ENCODE results near the gene NOX5. TPM values are rescaled to one million over a fixed set of nuclear protein-coding genes. Genes with fewer than 3 reads are reported as not detected.

Gene NOX5
- total RNA-seq, 1 donor from 2014 or later = not detected

DNA sequence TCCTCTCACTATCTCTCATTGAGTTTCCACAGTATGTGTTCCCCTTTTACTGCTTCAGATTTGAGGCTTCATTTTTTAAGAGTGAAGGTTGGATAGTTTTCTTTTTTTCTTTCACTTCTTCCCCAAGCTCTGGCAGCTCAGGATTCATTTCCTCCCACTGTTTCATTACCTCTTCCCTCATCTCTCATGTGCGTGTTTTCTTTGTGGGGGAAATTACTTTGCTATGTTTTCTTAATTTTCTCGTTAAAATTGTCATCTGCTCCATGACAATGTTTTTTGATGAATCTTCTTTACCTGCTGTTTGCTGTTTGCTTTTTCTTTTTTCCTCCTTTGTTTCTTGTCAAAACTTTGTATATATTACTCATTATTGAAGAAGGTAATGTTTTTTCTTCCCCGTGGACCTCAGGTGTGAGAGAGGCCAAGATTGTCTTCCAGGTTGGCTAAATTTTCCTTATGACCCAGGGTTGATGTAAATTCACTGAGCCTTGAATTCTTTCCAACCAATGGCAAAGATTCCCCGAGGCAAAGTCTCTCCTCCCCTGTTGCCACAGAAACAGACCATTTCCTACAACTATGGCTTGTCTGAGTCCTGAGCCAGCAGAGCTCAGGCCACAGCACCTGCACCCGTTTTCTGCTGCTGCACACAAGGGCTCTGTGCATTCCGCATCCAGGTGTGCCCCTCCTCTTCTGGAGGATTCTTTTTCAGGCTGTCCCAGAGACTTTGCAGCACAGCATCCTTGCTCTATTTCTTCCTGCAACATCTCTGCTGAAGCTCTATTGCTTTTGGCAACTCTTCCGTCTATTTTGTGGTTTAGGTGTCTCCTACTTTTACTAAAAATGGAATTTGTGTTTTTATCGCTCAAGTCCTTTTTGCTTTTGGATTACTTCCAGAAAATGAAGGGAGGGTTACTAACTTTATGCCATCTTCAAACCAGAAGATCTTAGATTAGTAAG lies 66.1 kb downstream of the NOX5 start:
- peak; percentile 62 to 65 for DNase-seq (ENCODE audit: low read depth in 2 of 2)

DNA sequence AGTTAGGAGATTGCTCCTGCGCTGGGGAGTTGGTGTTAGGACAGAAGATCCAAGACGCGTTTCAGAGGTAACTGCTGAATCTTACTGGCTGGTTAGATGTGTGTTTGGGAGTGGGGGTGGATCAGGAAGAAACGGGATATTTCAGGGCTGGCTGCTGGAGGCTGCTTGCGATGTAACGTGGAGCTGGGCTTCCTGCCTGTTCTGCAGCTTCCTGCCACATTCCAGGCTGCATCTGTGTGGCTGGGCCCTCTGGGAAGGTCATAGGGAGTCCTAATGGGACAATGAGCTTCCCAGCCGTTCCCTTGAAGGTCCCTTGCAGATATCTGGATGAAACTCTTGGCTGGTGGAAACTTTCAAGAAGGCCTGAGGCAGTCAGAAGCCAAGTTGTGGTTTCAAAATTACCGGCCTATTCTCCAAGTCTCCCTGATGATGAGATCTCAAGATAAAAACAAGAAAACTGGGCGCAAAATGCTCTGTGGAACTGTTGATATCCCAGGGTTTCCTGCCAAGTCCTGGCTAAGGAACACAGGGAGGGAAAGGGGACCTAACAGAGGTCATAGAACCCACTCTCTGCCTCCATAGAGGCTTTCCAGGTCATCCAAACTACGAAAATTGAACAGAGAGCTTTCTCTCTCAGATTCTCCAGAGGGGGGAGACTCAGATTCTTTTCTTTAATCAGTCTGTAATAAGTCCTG lies 67.0 kb downstream of the NOX5 start:
- peak; percentile 69 to 79 for DNase-seq (ENCODE audit: low read depth in 2 of 2)

DNA sequence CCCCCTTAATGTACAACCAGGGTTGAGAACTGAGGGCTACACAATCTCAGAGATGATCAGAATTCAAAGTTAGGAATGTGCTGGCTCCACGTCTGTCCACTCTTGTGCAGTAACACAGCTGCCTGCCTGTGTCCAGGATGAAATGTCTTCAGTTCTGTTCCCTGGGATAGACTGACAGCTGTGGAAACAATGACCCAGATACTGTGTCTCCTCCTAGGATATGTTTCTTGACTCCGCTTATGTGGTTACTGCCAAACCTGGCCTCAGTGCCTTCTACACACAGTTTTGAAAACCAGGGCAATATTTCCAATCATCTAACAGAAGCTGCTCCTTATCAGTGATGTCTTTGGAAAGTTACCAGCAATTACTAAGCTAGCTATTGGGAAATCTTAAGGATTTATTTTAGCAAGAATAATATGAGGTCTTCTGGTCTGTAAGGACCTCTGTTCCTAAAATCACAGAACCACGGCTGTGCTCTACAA lies 67.6 kb downstream of the NOX5 start:
- DNase-seq (ENCODE audit: low read depth in 2 of 2) = peak in 1 of 2 donors; percentile 58

DNA sequence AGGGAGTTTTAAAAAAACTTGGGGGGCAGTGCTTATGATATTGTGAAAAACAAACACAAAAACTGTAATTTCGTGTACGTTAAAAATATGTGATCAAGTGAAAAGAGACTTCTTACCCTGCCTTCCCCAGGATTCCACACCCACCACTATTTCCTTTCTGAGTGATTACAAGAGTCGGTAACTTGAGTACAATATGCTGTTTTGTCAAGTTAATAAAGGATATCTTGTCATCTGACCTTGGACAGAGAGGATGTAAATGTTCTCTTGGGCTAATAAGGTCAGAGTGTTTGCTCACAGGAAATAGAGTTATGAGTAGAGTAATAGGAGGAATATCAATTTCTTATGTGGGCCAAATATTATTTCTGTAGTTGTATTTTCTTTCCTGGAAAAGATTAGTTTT lies 68.1 kb downstream of the NOX5 start:
- peak in 1 of 2 donors; percentile 61 for DNase-seq (ENCODE audit: low read depth in 2 of 2)

DNA sequence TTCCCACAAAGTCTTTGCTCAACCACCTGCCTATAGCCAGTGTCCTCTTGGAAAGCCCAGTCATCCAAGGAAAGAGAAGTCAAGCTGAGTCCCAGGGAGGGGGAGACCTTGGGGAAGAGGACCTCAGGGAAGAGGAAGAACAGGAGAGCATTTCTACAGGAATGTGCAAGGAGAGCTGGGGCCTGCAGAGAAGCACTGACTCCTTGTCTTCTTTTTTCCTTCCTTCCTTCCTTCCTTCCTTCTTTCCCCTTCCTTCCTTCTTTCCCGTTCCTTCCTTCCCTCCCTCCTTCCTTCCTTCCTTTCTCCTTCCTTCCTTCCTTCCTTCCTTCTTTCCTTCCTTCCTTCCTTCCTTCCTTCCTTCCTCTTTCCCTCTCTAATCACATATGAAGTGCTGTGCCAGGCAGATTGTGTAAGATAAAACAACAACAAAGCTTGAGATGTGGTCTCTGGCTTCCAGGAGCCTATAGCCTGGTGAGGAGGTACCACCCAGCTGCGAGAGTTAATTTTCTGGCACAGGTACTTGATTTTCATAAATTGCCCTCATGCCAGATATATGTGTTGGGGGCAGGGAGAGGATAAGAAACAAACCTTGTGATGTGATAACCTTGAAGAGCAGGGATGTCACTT lies 70.0 kb downstream of the NOX5 start:
- DNase-seq (ENCODE audit: low read depth in 2 of 2) = no peak

DNA sequence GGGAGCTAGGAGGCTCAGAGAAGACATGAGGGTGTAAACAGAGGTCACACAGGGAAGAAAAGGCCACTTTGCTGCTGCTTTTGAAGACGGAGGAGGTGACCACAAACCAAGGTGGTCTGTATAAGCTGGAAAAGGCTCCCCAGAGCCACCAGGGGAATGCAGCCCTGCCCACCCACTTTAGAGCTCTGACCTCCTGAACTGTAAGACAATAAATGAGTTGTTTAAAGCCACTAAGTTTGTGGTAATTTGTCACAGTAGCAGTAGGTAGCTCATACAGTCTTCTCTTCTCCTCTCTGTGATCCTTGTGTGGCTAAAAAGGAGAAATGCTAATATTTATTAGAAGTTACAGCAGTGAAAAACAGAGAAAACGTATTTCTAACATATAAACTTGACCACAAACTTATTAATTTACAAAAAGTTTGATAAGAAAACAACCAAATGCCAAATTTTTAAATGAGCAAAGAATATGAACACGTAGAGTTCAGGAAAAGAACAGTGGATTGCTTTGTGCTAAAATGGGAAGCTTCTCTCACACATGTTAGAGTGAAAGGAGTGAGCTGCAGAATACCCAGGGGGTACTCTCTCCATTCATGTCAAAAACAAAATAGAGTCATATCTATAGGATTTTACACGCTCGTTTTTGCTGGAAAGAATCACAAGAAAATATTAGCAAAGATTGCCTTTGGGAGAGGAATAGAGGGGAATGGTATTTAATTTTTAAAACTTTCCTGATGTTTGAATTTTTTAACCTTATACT lies 71.0 kb downstream of the NOX5 start:
- DNase-seq (ENCODE audit: low read depth in 2 of 2) = no peak

DNA sequence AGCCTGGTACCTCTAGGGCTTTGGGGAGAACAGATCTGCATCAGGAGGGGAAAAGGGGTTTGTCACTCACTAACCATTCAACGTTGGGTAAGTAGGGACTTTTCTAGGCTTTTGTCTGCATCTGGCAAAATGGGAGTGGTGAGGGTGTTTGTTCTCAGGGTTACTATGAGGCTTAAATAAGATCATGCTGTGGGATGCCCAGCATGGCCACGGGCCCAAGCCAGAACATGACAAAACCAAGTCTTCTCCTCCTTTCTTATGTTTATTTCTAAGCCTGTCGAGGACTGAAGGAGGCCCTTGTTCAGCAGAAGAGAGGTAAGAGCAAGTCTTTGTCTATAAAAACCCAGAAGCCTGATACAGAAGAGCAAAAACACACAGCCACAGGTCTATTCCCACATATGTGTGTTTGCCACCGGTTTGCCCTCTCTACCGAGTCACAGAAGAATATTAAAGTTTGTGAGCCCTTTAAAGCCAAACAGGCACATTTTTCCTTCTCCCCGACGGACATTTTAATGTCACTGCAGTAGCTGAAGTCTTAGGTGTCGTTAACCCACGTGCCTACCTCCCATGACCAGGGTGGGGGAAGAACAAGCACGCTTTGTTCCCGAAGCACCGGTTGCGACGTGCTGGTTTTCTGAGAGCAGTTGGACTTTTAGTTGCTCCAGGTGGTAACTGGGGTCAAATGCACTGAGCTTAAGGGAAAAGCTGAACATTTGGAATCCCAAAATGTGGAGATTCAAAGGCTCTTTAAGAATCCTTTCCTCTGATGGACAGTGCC lies 72.1 kb downstream of the NOX5 start:
- DNase-seq (ENCODE audit: low read depth in 2 of 2) = no peak

DNA sequence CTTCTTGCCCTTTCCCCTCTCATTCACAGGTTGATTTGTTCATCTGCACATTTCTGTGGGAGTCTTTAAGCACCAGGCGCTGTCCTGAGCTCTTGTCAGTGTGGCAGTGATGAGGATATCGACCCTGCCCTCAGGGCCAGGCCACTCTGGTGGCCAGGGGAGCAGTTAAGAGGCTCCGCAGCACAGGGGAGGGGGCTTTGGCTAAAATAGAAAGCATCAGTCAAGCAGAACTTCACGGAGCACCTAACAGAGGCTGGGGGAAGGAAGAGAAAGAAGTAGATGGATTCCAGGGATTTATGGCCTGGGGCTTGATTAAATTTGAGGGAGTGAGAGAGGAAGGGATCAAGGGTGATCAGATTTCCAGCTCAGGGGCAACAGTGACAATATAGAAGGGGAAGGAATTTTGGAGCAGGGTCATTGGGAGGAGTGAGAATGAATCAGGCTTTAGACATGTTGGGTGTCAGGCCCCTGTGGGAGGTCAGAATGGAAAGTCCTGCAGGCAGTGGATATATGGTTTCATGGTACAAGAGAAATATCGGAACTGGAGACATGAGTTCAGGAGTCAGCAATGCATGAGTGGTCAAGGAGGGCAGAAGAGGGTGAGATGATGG lies 73.0 kb downstream of the NOX5 start:
- no peak for DNase-seq (ENCODE audit: low read depth in 2 of 2)

DNA sequence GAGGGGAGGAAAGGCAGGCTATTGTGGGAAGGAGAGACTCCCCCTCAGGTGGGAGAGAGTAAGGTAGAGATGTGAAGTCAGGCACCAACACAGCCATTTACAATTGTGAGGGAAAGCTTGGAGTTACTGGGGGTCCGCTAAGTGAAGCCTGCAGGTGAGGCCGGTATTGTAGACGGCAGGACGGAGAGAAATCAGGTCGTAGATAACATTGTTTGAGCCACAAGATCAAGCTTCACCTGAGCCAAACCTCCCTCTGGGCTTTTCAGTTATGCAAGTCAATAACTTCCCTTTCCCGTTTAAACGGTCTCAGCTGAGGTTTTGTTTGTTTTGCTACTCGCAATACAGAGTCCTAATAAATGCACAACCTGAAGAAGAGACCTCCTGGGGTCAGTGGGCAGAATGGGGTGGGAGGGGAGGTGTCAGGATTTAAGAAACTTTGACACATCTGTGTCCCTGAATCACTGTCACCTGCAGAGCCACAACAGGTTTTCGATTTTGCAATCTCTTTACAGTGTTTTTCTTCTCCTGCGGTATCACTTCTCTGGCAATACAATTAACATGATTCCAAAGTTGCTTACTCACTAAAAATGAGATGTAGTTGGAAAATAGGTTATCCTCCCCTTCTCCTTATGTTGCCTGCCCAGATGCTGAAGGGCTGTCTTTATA lies 73.9 kb downstream of the NOX5 start:
- DNase-seq (ENCODE audit: low read depth in 2 of 2) = no peak

DNA sequence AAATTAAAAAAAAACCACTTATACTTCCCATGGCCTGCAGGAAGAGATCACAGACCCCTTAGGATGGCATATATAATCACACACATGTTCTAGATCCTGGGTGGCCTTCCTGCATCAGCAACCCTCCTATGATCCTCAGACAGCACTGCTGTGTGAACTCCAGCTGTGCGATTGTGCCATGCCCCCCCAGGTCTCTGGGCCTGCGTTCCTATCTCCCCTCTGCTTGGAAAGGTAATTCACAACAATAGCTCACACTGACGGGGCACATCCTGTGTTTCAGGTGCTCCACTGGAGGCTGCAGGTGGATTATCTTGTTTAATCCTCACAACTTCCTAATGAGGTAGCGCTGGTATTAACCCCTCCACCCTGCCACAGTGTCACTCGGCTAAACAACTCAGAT lies 74.8 kb downstream of the NOX5 start:
- DNase-seq (ENCODE audit: low read depth in 2 of 2) = no peak

DNA sequence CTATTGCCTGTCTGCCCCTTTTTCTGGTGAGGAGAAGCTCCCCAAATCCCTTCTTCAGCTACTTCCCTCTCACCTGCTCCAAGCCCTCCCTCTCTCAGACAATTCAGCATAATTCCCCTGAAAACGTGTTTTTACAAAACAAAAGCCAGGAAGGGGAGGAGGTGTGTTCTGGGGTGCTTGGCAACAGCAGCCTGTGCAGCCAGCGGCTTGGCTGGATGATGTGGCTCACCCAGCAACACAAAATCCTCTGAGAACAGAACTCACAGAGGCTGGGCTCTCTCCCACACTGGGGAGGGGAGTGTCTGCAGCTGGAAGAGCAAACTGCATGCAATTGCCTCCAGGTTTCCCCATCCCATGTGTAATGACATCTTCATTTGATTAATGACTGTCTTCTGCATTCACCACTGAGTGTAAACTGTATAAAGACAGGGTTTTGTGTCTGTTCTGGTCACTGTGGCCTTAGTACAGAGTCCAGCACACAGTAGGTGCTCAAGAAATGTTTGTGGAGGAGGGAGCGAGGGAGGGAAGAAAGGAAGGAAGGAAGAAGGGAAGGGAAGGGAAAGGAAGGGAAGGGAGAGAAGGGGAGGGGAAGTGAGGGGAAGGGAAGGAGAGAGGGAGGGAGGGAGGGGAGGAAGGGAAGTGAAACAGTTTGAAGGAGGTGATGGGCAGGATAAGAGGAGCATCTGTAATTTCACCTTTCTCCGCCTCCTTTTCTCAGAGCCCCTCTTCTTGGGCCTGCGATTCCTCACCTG lies 75.9 kb downstream of the NOX5 start:
- peak; percentile 29 to 37 for DNase-seq (ENCODE audit: low read depth in 2 of 2)

DNA sequence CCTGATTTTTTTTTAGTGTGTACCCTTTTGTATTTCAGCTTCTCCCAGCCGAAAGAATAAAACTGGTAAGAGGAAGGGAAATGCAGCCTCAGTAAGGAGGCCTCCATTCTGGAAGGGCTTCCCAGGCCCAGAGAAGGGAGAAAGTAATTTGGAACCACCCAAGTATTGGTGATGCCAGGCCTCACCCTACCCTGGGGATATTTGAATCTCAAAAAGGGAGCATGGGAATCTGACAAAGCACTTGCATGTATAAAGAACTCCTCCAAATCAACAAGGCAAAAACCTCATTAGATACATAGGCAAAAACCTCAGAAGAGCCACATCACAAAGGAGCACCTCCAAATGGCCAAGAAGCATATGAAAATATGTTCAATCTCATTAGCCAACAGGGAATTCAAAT lies 77.2 kb downstream of the NOX5 start:
- no peak for DNase-seq (ENCODE audit: low read depth in 2 of 2)

DNA sequence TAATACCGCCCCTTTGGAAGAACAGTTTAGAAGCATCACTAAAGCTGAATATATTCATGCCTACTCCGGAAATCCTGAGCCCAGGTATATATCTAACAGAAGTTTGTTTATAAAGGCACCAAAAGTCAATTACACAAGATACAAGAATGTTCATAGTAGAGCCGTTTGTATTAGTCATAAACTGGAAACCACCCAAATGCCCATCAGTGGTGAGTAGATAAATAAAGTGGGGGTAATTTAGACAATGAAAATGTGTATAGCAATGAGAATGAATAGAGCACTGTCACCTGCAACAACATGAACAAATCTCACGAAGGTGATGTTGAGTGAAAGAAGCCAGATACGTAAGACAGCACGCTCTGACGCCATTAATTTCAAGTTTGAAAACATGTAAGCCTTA lies 77.7 kb downstream of the NOX5 start:
- peak; percentile 77 to 82 for DNase-seq (ENCODE audit: low read depth in 2 of 2)

DNA sequence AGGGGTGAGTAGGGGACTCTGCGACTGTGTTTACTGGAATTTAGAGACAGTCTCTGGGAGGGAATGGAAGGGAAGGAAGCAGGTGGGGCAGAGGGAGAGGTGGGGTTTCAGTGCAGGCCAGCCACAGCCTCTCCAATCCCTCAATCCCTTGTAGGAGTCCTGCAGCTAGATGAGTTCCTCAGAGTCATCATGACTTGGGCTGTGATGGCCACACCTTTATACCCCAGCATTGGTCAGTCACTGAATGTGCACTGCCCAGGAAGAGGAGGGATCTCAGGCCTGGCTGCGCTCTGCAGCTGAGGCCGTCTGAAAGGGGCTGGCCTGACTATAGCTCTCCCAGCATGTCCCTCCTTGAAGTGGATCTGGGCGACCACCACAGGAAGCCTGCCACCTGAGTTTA lies 78.6 kb downstream of the NOX5 start:
- peak; percentile 48 to 82 for DNase-seq (ENCODE audit: low read depth in 2 of 2)

DNA sequence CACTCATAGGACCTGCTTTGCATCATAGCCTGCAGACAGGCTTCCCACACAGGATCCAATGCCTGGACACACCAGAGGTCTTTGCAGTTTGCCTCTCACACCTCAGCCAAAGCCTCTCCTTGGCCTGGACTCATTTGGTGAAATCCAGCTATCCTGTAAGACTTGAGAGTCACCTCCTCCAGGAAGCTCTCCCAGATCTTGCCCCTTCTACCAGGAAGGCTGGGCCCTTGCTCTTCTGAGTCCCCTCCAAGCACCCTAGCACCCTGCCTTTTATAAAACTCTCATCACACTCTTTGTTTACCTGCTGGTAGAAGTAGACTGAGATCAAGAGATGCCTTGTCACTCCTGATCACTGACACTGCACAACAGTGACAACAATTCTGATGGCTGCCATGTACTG lies 79.1 kb downstream of the NOX5 start:
- no peak for DNase-seq (ENCODE audit: low read depth in 2 of 2)

DNA sequence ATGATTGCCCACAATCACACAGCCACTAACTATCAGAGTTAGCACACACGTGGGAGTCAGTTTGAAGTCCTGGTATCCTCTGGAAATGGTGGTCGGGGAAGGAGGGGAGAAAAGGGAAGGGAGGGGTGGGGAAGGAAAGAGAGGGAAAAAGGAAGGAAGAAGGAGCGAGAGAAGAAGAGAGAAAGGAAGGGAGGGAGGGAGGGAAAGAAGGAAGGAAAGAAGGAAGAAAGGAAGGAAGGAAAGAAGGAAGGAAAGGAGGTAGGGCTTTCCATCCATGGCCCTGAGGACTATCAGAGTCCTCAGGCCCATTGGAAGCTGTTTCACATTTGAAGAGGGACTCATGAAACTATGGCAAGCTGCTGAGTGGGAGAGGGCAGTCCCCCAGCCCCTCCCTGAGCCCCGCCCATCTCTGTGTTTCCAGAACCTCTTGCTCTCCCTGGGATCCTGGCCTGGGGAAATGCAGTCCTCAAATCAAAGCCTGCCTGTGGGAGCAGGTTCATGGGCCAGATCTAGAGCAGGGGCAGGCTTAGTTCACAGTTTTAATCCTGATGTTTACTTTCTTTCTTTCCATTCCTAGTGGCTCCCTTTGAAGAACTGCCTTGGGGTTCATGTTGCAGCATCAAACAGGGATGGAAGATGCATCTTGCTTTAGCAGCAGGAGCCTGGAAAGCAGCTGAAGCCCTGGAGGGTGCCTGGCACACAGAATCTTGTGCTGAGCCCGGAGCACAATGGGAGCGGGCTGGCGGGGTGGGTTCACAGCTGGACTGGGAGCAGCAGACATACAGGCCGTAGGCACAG lies 79.8 kb downstream of the NOX5 start:
- no peak for DNase-seq (ENCODE audit: low read depth in 2 of 2)

DNA sequence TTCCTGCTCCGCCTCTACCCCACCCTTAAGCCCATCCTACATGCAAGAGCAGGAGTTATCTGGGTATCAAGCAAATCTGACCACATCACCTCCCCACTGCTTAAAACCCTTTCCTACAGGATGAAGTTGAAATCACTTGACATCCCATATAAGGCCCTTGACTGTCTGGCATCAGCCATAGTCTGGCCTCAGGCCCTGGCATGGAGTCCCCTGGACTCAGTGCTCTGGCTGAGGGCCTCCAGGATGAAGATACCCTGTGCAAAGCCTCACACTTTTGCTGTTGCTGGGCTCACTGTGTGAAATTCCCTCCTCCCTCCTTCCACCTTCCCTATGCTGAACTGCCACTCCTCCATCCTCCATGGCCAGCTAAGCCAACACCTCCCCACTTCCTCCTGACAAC lies 80.8 kb downstream of the NOX5 start:
- no peak for DNase-seq (ENCODE audit: low read depth in 2 of 2)

DNA sequence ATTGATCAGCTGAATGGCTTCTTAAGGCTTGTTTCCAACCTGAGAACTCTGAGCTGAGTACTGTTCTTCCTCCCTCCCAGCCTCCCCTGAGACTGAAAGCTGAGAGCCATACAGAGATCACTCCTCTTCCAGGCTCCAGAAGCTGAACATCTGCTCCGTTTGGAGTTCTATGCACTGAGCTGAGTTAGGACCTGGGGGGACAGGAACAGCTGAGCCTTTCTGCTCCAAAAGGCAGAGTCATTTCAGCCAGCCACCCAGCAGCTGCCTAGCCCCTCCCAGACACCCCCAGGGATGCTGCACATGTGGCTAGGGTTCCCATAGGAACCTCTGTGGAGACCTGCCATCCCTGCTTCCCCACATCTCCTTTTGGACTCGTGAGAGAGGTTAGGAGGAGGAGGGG lies 81.7 kb downstream of the NOX5 start:
- no peak for DNase-seq (ENCODE audit: low read depth in 2 of 2)
